Adrenal gland (tissue), 12 donors: Measurements from ENCODE around the gene NHSL1. TPM values are rescaled to one million over a fixed set of nuclear protein-coding genes. Genes with fewer than 3 reads are reported as not detected.

Source experiments
- DNase-seq, 7 donors: peaks; one replicate each; pipeline ENCODE4 v3.0.0-alpha.2; 2019 to 2020
- H3K27ac ChIP-seq, 5 donors: fragments of 200-600 bp; sonication (generic) in 4 of 5; 1 replicate in 3 of 5; 2 replicates in 2 of 5; pipeline versions ENCODE4 v1.5.1 to v1.8.0; 2016 to 2020; ENCODE audit warnings: mild to moderate bottlenecking in 1 of 5
- H3K27me3 ChIP-seq: fragments of 200-600 bp; 2 replicates; pipeline ENCODE4 v1.8.0; 2021
- H3K36me3 ChIP-seq, 2 donors: fragments of 200-600 bp; replicated peaks in 1 of 2; 1 replicate in 1 of 2; 2 replicates in 1 of 2; pipeline versions ENCODE4 v1.5.1 to v1.8.0; 2018 to 2022
- H3K4me1 ChIP-seq, 2 donors: fragments of 200-600 bp; replicated peaks in 1 of 2; 1 replicate in 1 of 2; 2 replicates in 1 of 2; pipeline versions ENCODE4 v1.5.1 to v1.8.0; 2018 to 2021
- H3K4me3 ChIP-seq, 4 donors: fragments of 200-600 bp; sonication (generic) in 3 of 4; one replicate each; pipeline ENCODE4 v1.5.1; 2016 to 2018
- H3K9me3 ChIP-seq, 3 donors: fragments of 200-600 bp; sonication (generic) in 1 of 3; replicated peaks in 1 of 3; 1 replicate in 2 of 3; 2 replicates in 1 of 3; pipeline versions ENCODE4 v1.5.1 to v1.8.0; 2016 to 2021
- POLR2A ChIP-seq, 2 donors: fragments of 450-650 bp; IDR thresholded peaks; one replicate each; pipeline ENCODE4 v1.6.1; 2017; ENCODE audit warnings: antibody characterized with exemption in 2 of 2, mild to moderate bottlenecking in 2 of 2, moderate library complexity in 1 of 2
- WGBS, 4 donors: extraction: QIAGEN DNeasy Blood & Tissue Kit in 2 of 4; methylation state at CpG; one replicate each; pipeline versions ENCODE4 v1.1.5 to v1.1.7; 2013 to 2017; 5-methylcytosine and 5-hydroxymethylcytosine counted together
- intact Hi-C, 2 donors: fragments of 100-400 bp; cut with DNase I; formaldehyde crosslinking; loops; one replicate each; pipeline versions ENCODE4 v1.14.1 to v1.15.0; 2022 to 2023
- polyA plus RNA-seq, 3 donors: library from polyadenylated mRNA; stranded (reverse); fragments of 200-250 nt in 2 of 3; fragments of 350-450 nt in 1 of 3; fragmentation: Illumina TruSeq in 1 of 3; extraction: RNeasy Lipid Tissue Mini Kit (QIAGEN cat#74804) in 1 of 3; gene quantifications; one replicate each; pipeline ENCODE4 v1.2.3, GENCODE V29; 2013 to 2014
- total RNA-seq, 9 donors: library from RNA; depleted of rRNA in 4 of 9; stranded (reverse); fragments of >200 nt in 4 of 9; fragments of 120-200 nt in 1 of 9; fragmentation: NEBNext Ultra II Directional in 1 of 9; extraction: Animal tissue kit (Norgen Biotek cat#: 25700) in 1 of 9; gene quantifications; one replicate each; pipeline versions ENCODE4 v1.1.0 to v1.2.4, GENCODE V29; 2013 to 2023
- TF ChIP-seq, protein P1 (sequence below), 6 experiments: fragments of 450-650 bp in 4 of 6; fragments of 200-600 bp in 2 of 6; sonication (generic) in 1 of 6; IDR thresholded peaks; 1 replicate in 5 of 6; 2 replicates in 1 of 6; pipeline versions ENCODE4 v1.5.1 to v1.8.0; 2016 to 2021; ENCODE audit warnings: antibody characterized with exemption in 6 of 6, mild to moderate bottlenecking in 2 of 6, moderate library complexity in 1 of 6
- donor health status: healthy with polysubstance abuse.
- donor health status: Bipolar disorder and iron deficiency.
- donor health status: DM: yes; HTN: yes; CAD: no.
- donor health status: DM: no; HTN: no; CAD: no.
- donor health status: DM: no; HTN: no; CAD: no.
- donor health status: DM: yes; HTN: yes; CAD: no.

The NHSL1 gene
- total and polyA plus RNA-seq, 12 donors = 1.2 to 12.7 (median 5.3) TPM

- TF ChIP-seq, protein P1, sequence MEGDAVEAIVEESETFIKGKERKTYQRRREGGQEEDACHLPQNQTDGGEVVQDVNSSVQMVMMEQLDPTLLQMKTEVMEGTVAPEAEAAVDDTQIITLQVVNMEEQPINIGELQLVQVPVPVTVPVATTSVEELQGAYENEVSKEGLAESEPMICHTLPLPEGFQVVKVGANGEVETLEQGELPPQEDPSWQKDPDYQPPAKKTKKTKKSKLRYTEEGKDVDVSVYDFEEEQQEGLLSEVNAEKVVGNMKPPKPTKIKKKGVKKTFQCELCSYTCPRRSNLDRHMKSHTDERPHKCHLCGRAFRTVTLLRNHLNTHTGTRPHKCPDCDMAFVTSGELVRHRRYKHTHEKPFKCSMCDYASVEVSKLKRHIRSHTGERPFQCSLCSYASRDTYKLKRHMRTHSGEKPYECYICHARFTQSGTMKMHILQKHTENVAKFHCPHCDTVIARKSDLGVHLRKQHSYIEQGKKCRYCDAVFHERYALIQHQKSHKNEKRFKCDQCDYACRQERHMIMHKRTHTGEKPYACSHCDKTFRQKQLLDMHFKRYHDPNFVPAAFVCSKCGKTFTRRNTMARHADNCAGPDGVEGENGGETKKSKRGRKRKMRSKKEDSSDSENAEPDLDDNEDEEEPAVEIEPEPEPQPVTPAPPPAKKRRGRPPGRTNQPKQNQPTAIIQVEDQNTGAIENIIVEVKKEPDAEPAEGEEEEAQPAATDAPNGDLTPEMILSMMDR (IDR thresholded peaks at IDR 0.05) = no peak
- TF ChIP-seq POLR2A (IDR thresholded peaks at IDR 0.05) = no peak
- 70 to 84% (median 77%) methylated on average over 4 of the region's 4 CpGs for WGBS, 4 donors
- no peak overlapping the region for H3K27ac ChIP-seq
- intact Hi-C loops = no loop called here
- no peaks in the 10 kb centered on the region for H3K27me3 ChIP-seq
- H3K4me1 ChIP-seq = no peaks in the 10 kb centered on the region
- no peak overlapping the region for H3K4me3 ChIP-seq
- no peaks in the 10 kb centered on the region for H3K9me3 ChIP-seq
- DNase-seq = no peak
- no peaks in the 10 kb centered on the region for H3K36me3 ChIP-seq
Observed at GRCh38 chr6:138440758-138441357, 58.4 kb downstream of the NHSL1 start.

- Histone ChIP-seq H3K27ac (no peak overlapping the region), H3K9me3 (no peaks in the 10 kb centered on the region), H3K27me3 (no peaks in the 10 kb centered on the region), H3K4me3 (no peak overlapping the region), H3K4me1 (no peaks in the 10 kb centered on the region), H3K36me3 (no peaks in the 10 kb centered on the region)
- no peak for TF ChIP-seq POLR2A (IDR thresholded peaks at IDR 0.05)
- TF ChIP-seq, protein P1 (IDR thresholded peaks at IDR 0.05) = no peak
- intact Hi-C loops = no loop called here
- DNase-seq = no peak
- 69 to 89% (median 85%) methylated on average over 3 of the region's 3 CpGs for WGBS, 4 donors
Observed at GRCh38 chr6:138440296-138440695, 59.0 kb downstream of the NHSL1 start.

GRCh38 chr6:138439546-138439945, 59.7 kb downstream of the NHSL1 start:
- no peaks in the 10 kb centered on the region for H3K9me3 ChIP-seq
- 64 to 81% (median 72%) methylated on average over 7 of the region's 7 CpGs for WGBS, 4 donors
- DNase-seq = no peak
- TF ChIP-seq, protein P1 (IDR thresholded peaks at IDR 0.05) = no peak
- no peak for TF ChIP-seq POLR2A (IDR thresholded peaks at IDR 0.05)
- no peak overlapping the region for H3K4me3 ChIP-seq
- H3K27me3 ChIP-seq = no peaks in the 10 kb centered on the region
- H3K4me1 ChIP-seq = peaks cover 0 to 5% of the 10 kb centered on the region in 2 donors
- H3K27ac ChIP-seq = no peak overlapping the region
- no peaks in the 10 kb centered on the region for H3K36me3 ChIP-seq
- intact Hi-C loops = no loop called here

DNA sequence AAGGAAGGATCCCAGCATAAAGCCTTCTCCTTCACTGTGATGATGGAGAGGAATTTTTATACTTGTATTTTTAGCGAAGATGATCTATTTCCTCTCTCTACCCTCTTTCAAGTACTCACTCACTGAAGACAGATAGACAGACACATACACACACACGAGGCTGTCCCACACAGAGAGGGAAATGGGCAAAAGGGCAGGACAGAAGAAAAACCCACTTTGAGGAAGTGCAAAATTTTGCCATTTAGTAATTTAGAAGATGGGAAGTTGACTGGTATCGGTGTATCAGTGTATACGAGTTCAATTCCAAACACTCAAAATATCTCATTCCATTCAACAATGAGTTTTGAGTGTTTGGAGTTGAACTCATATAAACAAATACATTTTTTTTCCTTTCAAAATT, 64.4 kb downstream of the NHSL1 start:
- Histone ChIP-seq H3K9me3 (no peaks in the 10 kb centered on the region), H3K4me3 (no peak overlapping the region), H3K27ac (no peak overlapping the region), H3K4me1 (peaks cover 0 to 5% of the 10 kb centered on the region in 2 donors), H3K36me3 (no peaks in the 10 kb centered on the region), H3K27me3 (no peaks in the 10 kb centered on the region)
- whole genome bisulfite sequencing, 4 donors = 71 to 82% (median 76%) methylated on average over 4 of the region's 4 CpGs
- no peak for DNase-seq
- intact Hi-C loops = no loop called here
- TF ChIP-seq, protein P1 (IDR thresholded peaks at IDR 0.05) = no peak
- no peak for TF ChIP-seq POLR2A (IDR thresholded peaks at IDR 0.05)
